IMR-90 (cell line): ENCODE measurements around the gene NDUFB11.

Experiments
- BHLHE40 ChIP-seq: fragments of 150-350 bp; IDR thresholded peaks from 2 replicates; pipeline ENCODE4 v1.6.1; 2016; ENCODE audit warnings: mild to moderate bottlenecking, low read depth, low read length
- CEBPB ChIP-seq: IDR thresholded peaks from 2 replicates; pipeline ENCODE4 v1.6.1; 2012; ENCODE audit warnings: low read depth, low read length, improper control_type of control experiment
- CTCF ChIP-seq: conservative IDR thresholded peaks from 2 replicates; pipeline ENCODE4 v1.5.1; 2012; ENCODE audit warnings: mild to moderate bottlenecking, low read depth, low read length, improper control_type of control experiment
- MAFK ChIP-seq: IDR thresholded peaks from 2 replicates; pipeline ENCODE4 v1.6.1; 2012; ENCODE audit warnings: low read depth, low read length, improper control_type of control experiment
- MXI1 ChIP-seq: IDR thresholded peaks from 2 replicates; pipeline ENCODE4 v1.6.1; 2012; ENCODE audit warnings: low read depth, mild to moderate bottlenecking, low read length, moderate library complexity, borderline replicate concordance
- POLR2A ChIP-seq: IDR thresholded peaks from 2 replicates; pipeline ENCODE4 v1.6.1; 2012; ENCODE audit warnings: mild to moderate bottlenecking, low read depth, low read length
- RAD21 ChIP-seq: IDR thresholded peaks from 2 replicates; pipeline ENCODE4 v1.6.1; 2012; ENCODE audit warnings: low read length, improper control_type of control experiment
- RCOR1 ChIP-seq: IDR thresholded peaks from 2 replicates; pipeline ENCODE4 v1.6.1; 2012; ENCODE audit warnings: mild to moderate bottlenecking, low read length, improper control_type of control experiment; ENCODE audit not compliant: insufficient replicate concordance
- RFX5 ChIP-seq: IDR thresholded peaks from 2 replicates; pipeline ENCODE4 v1.8.0; 2012; ENCODE audit warnings: low read depth, mild to moderate bottlenecking, low read length, moderate library complexity
- SMC3 ChIP-seq: fragments of 150-350 bp; IDR thresholded peaks from 2 replicates; pipeline ENCODE4 v1.6.1; 2016; ENCODE audit warnings: low read depth, mild to moderate bottlenecking, antibody characterized with exemption, low read length, moderate library complexity
- USF2 ChIP-seq: fragments of 150-350 bp; IDR thresholded peaks from 2 replicates; pipeline ENCODE4 v1.6.1; 2017; ENCODE audit warnings: mild to moderate bottlenecking, antibody characterized with exemption, low read length, low read depth

GRCh38 chrX:47182106-47182700 is 37.7 kb upstream of the NDUFB11 start:
- TF ChIP-seq RAD21 (no peak), CTCF (no peak), RCOR1 (no peak), POLR2A (no peak), USF2 (no peak), SMC3 (no peak), MAFK (no peak), RFX5 (no peak), CEBPB (no peak), BHLHE40 (no peak), MXI1 (no peak)
